Glomerular endothelial cell (primary cell): ENCODE data around the gene LRRC17. TPM values are rescaled to one million over a fixed set of nuclear protein-coding genes. Genes with fewer than 3 reads are reported as not detected.
"Not testable (repeated sequence)": the region's sequence is repeated elsewhere in the genome, so short reads cannot be mapped to it uniquely, and the experiment has no call there.

Experiments used
- DNase-seq: peaks from one replicate; pipeline ENCODE4 v3.0.0-alpha.2; 2011; ENCODE audit warnings: low read depth, low spot score; ENCODE audit errors: extremely low read depth
- total RNA-seq: library from RNA; depleted of rRNA; stranded (reverse); fragments of >200 nt; gene quantifications from 2 replicates; pipeline ENCODE4 v1.2.3, GENCODE V29; 2015

The LRRC17 gene
- total RNA-seq, 1 donor from 2014 or later, result 34.6 TPM

DNA sequence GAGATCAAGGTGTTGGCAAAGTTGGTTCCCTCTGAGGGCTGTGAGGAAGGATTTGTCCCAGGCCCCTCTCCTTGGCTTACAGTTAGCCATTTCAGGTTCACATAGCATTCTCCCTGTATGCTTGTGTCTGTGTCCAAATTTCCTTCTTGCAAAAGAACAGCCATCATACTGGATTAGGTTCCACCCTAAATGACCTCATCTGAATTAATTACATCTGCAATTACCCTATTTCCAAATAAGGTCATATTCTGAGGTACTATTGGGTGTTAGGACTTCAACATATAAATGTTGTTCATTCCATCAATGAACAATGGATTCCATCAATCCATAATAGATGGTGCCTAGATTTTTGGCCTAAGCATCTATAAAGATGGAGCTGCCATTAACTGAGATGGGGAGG, 16.2 kb upstream of the LRRC17 start:
- DNase-seq, result no peak

DNA sequence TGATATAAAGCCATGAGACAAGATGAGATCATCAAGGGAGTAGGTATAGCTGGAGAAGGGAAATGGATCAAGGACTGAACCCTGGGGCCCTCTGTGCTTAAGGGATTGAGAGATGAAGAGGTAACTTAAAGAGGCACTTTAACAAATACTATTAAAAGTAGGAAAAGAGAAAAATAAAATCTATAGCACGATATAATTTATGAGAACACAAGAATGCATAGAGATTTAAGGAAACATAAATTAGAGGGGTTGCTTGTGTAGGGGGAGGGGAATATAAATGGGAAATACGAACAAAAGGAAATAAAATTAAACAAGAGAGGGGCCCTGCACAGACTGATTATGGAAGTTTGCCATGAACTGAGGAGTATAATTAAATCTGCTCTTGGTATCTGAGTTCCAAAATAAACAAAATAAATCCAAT, 15.6 kb upstream of the LRRC17 start:
- no peak for DNase-seq

DNA sequence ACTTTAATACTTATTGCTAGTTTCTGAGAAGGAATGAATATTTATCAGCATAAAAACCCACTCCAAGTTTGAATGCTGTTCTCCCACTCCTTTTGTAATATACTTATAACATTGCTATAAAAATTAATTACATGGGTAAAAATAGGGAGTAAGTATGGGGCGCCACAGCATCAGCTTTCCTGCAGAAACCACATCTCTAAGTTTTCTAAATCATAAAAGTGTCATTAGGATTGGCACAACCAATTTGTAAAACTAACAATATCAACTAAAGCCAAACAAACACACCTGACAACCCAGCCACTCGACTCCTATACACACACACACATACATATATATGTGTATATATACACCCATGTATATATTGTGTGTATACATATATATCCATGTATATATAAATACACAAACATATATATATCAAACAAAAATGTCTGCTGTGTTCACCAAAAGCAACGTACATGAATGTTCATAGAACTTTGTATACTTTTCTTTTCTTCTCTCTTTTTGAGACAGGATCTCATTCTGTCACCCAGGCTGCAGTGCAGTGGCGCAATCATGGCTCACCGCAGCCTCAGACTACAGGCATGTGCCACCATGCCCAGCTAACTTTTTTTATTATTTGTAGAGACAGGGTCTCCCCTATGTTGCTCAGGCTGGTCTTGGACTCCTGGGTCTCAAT, 14.8 kb upstream of the LRRC17 start:
- no peak for DNase-seq

DNA sequence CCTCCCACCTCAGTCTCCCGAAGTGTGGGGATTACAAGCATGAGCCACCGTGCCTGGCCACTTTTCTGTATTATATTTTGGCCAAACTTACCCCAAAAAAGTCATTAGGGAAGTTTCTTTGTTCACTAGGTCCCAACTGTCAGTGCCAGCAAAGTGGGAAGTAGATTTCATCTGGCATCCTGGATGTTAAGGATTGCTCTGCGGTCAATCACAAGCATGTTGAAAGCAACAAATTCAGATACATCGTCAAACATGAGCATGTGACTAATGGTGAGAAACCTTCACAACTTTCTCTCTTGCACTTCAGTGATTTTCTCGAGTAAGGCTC, 14.3 kb upstream of the LRRC17 start:
- no peak for DNase-seq

DNA sequence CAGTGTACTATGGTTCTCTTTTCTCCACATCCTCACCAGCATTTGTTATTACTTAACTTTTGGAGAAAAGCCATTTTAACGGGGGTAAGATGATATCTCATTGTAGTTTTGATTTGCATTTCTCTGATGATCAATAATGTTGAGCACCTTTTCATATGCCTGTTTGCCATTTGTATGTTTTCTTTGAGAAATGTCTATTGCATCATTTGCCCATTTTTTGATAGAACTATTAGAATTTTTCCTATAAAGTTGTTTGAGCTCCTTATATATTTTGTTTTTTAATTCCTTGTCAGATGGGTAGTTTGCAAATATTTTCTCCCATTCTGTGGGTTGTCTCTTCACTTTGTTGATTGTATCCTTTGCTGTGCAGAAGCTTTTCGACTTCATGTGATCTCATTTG, 10.7 kb upstream of the LRRC17 start:
- not testable (repeated sequence) for DNase-seq

DNA sequence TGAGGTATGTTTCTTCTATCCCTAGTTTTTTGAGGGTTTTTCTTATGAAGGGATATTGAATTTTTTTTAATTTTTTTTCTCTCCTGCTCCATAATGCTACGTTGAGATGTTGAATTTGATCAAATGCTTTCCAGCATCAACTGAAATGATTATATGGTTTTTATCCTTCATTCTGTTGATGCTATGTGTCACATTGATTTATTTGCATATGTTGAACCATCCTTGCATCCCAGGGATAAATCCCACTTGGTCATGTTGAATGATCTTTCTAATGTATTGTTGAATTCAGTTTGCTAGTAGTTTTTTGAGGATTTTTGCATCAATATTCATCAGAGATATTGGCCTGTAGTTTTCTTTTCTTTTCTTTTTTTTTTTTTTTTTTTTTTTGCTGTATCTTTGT, 9.2 kb upstream of the LRRC17 start:
- not testable (repeated sequence) for DNase-seq

DNA sequence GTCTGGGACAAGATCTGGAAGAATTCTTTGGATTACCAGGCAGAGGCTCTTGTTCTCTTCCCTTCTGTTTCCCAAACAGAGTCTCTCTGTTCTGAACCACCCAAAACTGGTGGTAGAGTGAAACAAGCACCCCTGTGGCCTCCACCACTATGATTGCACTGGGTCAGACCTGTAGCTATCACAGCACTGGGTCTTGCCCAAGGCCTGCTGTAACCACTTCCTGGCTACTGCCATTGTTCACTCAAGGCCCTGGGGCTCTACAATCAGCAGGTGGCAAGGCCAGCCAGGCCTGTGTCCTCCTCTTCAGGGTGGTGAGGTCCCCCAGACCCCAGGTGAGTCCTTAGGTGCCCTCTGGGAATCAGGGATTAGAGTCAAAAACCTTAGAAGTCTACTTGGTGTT, 4.1 kb upstream of the LRRC17 start:
- DNase-seq, result no peak

DNA sequence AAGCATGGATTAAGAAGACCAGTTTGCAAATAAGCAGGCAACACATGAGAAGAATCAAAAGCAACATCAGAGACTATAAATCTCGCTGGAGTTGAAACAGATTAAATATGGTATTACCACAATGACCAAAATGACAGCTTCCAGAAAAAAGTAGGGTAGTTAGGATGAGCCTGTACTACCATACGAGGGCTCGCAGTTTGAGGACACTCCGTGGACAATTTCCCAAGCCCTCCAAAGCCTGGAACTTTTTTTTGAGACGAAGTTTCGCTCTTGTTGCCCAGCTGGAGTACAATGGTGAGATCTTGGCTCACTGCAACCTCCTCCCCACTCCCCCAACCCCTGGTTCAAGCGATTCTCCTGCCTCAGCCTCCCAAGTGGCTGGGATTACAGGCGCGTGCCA, 1.0 kb downstream of the LRRC17 start:
- DNase-seq, result no peak

DNA sequence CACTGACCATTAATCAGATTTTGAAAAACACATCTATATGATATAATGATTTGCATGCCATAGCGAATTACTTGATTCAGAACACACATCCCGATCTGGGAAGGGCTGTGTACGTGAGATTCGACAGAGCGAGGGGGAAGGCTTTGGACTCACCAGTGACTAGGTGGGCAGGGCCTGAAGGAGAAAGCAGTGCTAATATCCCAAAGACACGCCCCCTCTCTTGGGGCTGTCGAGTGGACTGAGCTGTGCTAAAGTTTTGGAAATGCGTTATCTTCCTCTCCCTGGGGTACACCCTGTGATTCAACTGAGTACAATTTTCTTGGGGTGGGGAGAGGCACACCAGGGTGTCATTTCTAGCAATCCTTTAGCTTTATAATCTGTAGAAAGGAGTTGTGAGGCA, 1.8 kb downstream of the LRRC17 start:
- DNase-seq, result no peak

DNA sequence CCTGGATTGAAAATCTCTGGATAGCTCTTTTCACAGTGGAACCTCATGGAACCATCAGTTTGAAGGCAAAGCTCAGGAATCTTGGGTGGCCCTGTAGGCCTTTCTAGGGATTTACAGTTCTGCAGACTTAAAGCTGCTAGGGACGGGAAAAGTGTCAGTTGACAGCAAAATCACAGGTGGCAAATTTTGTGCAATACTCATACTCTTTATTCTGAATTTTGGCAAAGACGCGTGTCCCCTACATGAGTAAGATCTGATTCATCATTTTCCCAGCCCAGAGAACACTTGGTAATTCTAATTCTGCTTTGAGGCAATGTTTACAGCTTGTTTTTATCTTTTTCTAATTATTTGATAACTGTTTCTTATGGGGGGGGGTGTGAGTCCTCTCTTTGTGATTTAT, 3.6 kb downstream of the LRRC17 start:
- DNase-seq, result no peak

DNA sequence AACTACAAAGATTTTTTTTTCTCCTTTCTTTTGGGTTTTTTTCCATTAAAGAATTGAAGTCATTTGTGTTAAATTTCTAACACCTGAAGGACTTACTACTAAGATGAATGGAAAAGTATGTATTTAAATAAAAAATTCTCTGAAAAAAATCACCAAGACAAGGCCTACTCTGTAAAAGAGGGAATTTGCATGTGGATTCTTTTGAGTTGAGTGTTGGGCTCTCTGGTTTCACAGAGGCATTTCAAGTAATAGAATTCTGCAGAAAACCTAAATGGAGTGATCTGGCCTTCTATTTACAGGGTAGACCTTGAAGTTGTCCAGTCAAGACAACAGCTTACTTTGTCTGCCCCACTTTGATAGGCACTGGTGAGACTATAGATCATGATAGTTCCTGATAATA, 4.1 kb downstream of the LRRC17 start:
- DNase-seq, result no peak

DNA sequence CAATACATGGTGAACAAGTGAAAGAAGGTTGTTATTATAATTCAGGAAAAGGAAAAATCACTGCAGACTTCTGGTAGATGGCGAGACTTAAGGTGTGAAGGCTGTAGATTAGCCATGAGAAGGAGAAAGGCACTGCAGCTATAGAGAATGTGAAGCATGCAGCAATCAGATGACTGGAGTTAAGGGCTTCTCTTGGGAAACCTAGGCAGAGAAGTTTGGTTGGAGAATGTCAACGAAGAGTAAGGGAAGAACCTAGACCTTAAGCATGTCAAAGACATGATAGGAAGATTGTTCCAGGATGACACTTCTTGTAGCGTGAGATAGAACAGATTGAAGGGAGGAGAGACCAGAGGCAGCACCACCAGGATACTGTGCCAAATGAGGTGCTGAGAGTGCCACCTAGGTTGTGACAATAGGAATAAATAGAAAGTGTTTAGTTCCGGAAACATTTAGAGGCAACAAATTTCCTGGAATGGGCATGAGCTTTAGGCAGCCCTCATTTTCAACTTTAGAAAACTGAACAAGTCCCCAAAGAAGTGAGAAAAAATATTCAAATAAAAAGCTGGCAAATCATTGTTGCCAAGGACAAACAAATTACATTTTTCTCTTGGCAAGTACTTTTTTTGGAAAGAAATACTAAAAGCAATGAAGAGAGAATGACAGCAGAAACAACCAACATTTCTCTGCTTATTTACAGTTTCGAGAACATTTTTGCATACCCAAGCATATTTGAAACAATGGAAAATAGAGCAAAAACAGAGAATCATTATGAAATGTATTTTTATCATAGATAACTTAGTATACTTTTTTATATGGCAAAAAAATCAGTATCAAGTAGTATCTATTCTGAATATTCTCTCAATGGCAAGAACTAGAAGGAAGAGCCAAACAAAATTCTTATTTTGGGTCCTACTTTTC, 4.9 kb downstream of the LRRC17 start:
- no peak for DNase-seq

DNA sequence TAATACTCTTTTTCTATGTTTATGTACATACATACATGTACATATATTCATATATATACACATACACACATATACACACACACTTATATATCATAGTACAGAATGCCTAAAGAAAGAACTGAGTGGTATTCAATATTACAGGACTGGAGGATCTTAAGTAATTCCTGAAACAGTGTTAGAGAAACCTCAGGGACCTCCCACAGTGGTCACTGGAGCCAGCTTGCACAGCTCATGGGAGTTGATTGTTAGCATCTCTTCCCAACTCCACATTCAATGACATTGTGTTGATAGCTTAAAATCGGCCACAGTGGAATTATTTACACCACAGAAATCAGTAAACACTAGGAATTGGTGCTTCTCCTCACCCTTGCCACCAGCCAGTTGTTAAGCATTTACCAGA, 6.0 kb downstream of the LRRC17 start:
- no peak for DNase-seq

DNA sequence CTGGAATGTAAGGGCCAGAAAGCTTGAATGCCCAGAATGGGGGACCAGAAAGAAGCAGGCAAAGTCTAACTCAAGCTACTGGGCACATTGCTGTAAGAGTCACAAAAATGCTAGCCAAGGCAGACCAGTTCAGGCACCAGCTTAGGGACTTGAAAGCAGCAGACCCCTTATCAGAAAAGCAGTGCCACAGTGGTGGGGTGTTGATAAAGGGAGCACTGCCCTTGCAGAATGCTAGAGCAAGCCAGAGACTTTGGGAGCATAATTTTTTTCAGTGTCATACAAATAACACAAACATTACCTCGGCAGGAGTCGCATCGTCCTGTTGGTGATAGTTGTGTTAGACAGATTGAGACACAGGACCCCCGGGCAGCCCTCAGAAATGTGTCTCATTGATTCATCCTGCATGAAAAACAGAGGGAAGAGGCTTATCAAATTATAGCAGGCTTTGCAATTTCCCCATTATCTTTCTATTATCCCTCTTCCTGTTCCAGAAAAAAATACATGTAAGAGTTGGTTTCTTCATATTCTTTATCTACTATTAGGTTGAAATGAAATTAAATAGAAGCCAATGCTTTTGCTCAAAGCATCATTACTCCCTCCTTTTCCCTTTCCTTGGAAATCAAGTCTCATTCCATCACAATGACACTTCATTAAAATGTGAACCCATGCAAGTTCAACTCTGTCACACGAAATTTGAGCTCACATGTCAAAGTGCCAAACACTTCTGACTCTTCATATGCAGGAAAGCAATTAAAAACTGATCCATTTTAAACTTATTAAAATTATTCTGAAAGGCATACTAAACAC, 13.4 kb downstream of the LRRC17 start:
- no peak for DNase-seq

DNA sequence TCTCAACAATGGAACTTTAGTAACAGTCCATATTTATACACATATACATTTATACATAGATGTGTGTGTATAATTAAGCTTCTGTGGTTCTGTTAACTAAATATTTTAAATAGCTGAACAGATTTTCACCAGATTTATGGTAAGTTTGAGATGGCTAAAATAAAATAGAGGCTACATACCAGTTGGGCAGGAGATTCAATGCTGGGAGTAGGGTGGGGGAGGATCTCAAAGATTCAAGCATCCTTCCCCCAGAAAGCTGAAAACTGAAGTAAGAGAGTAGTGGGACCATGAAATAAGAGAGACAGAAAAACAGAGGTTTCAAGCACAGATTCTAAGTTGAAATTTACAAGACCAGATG, 14.0 kb downstream of the LRRC17 start:
- no peak for DNase-seq

DNA sequence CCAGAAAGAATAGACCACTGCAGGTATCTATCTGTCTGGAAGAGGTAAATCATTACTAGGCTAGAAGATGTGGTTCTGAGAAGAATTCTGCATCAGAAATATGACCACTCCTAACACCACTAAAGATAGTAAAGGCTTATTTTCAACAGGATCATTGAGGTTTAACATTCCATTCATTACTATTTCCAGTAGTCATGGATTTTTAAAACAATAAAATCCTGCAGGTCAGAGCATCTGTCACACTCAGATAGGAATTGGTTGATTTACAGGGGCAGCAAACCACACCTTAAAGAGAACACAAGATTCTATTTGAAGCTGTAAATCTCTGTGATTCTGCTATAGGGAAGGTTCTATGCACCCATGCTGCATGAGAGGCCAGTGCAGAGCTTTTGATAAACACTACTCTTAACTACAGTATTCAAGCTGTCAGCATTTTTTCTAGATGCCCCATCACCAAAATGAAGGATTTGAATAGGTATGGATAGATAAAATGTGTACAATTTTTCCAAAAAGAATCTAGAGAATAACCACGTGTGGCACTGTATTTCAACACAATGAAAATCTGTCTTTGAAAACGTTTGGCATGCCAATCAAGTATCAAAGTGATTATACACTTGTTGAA, 14.6 kb downstream of the LRRC17 start:
- no peak for DNase-seq

DNA sequence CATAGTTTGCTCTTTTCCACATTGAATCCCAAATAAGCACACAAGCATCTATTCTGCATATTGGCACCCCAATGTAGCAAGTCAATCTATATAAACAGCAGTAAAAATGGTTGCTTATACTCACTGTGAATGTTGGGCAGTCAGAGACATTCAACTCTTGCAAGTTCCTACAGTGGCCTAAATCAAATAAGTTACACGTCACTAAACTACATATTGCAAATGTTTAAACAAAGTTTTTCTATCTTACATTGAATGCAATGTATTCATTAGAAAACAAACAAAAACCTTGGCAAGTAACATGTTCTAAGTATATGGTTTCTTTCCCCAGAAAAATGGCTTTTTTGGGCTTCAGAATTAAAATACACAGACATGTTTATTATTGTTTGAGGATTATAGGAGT, 19.0 kb downstream of the LRRC17 start:
- no peak for DNase-seq

DNA sequence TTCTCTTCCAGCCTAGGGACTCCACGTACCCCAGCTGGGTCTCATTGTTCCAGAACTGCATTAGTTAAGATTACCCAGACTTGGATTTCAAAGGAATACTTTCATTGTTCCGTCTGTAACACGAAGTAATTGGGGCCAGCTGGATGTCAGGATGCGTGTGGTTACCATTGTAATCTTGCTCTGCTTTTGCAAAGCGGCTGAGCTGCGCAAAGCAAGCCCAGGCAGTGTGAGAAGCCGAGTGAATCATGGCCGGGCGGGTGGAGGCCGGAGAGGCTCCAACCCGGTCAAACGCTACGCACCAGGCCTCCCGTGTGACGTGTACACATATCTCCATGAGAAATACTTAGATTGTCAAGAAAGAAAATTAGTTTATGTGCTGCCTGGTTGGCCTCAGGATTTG, 21.0 kb downstream of the LRRC17 start:
- no peak for DNase-seq

DNA sequence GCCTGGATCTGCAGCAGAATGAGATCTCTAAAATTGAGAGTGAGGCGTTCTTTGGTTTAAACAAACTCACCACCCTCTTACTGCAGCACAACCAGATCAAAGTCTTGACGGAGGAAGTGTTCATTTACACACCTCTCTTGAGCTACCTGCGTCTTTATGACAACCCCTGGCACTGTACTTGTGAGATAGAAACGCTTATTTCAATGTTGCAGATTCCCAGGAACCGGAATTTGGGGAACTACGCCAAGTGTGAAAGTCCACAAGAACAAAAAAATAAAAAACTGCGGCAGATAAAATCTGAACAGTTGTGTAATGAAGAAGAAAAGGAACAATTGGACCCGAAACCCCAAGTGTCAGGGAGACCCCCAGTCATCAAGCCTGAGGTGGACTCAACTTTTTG, 21.4 kb downstream of the LRRC17 start:
- DNase-seq, result no peak

DNA sequence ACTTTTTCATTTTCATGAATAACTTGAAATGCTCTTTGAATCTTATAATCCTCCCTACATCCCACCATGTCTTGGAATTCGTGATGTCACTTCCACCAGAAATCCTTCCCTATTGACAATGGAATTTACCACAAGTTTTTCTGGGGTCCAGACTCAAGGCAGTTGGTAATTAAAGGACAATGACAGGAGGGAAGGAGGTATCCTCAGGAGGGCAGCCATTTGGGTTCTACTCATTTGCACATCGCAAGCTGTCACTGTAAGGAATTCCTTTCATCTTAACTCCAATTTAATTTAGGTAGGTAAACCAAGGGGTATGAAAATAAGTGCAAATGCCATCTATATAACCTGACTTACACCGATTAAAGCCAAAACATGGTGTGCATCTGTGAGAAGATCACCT, 21.9 kb downstream of the LRRC17 start:
- DNase-seq, result no peak

DNA sequence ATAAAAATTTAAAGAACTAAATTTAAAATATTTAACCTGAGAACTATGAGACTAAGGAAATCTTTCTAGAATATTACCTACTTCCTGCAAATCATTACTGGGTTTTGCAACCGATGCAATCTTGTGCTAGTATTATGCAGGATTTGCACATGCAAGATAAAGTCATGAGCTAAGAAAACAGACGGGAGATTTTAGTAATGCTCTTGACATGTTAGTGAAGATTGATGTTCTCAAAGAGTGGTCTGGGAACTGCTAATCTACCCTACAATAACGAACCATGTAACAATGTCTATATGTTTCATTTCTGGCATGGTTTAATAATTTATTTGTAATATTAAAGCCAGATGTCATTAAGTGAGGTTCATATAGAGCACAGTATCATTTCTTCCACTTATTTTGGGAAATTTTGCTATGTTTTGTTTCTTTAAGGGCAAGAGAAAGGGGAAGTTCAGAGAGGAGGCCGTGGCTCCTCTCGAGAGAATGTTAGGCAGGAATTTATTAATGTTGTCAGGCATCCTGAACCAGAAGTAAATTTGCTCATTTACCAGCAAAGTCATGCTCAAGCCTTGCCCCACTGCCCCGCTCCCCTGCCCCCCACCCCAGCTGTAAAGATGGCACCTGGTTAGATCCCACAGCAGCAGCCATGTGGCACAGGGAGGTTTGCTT, 22.8 kb downstream of the LRRC17 start:
- no peak for DNase-seq
